ENCODE measurements around the gene BMERB1. TPM values are rescaled to one million over a fixed set of nuclear protein-coding genes. Genes with fewer than 3 reads are reported as not detected.

Gene BMERB1
- total and polyA plus RNA-seq, 2 experiments from 2014 or later, result 17.3 to 28.1 TPM

DNA sequence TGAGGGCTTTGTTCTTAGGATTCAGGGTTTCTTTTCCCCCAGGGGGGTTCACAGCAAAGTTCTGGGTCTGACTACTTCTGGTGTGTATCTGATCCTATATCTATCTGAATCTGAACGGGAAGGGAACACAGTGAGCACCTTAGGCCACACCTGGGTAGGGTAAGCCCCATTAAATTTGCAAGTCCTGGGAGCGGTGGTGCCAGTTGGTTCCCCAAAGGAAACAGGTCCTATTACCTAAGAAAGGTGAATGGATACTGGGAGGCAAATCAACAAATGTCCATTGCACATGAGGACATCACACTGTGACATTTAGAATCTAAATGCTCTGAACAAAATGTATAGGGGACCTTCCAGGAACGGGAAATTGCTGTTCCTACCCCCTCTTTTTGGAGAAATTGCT lies 54.6 kb downstream of the BMERB1 start (continued):
- TF ChIP-seq, protein P1, sequence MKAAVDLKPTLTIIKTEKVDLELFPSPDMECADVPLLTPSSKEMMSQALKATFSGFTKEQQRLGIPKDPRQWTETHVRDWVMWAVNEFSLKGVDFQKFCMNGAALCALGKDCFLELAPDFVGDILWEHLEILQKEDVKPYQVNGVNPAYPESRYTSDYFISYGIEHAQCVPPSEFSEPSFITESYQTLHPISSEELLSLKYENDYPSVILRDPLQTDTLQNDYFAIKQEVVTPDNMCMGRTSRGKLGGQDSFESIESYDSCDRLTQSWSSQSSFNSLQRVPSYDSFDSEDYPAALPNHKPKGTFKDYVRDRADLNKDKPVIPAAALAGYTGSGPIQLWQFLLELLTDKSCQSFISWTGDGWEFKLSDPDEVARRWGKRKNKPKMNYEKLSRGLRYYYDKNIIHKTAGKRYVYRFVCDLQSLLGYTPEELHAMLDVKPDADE (IDR thresholded peaks at IDR 0.05), result no peak
- TF ChIP-seq EZH2 (IDR thresholded peaks at IDR 0.05; ENCODE audit: low read depth, unreplicated experiment) (no peak), NANOG (IDR thresholded peaks at IDR 0.05; ENCODE audit: borderline replicate concordance) (no peak), POLR2AphosphoS5 (IDR thresholded peaks at IDR 0.05; ENCODE audit: low read depth) (no peak), ZNF114 (CRISPR knock-in tag; IDR thresholded peaks at IDR 0.05) (no peak), CREB1 (CRISPR knock-in tag; IDR thresholded peaks at IDR 0.05; ENCODE audit: low read depth) (no peak), EZH2phosphoT487 (IDR thresholded peaks at IDR 0.05; ENCODE audit: unreplicated experiment) (no peak), STAT1 (IDR thresholded peaks at IDR 0.05; ENCODE audit: unreplicated experiment) (no peak)
- TF ChIP-seq, protein P2, sequence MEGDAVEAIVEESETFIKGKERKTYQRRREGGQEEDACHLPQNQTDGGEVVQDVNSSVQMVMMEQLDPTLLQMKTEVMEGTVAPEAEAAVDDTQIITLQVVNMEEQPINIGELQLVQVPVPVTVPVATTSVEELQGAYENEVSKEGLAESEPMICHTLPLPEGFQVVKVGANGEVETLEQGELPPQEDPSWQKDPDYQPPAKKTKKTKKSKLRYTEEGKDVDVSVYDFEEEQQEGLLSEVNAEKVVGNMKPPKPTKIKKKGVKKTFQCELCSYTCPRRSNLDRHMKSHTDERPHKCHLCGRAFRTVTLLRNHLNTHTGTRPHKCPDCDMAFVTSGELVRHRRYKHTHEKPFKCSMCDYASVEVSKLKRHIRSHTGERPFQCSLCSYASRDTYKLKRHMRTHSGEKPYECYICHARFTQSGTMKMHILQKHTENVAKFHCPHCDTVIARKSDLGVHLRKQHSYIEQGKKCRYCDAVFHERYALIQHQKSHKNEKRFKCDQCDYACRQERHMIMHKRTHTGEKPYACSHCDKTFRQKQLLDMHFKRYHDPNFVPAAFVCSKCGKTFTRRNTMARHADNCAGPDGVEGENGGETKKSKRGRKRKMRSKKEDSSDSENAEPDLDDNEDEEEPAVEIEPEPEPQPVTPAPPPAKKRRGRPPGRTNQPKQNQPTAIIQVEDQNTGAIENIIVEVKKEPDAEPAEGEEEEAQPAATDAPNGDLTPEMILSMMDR (conservative IDR thresholded peaks at IDR 0.05; ENCODE audit: low read depth in 2 of 2), result no peak

DNA sequence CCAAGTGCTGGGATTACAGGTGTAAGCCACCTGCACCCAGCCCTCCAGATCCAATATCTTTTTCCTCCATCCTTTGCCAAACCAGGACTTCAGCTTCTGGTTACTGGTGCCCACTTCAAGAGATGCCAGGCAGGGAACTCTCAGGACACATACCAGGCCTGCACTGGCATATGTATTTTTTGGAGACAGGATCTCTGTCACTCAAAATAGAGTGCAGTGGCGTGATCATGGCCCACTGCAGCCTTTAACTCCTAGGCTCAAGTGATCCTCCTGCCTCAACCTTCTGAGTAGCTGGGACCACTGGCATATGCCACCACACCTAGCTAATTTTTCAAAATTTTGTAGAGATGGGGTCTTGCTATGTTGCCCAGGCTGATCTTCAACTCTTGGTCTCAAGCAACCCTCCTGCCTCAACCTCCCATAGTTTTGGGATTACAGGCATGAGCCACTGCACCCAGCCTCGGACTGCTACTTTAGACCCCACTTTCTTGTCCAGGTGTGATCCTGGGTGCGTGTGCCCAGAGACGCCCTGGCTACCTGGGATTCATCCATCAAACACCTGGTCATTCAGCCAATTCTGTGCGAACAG lies 55.8 kb downstream of the BMERB1 start:
- Histone ChIP-seq H3K79me2 (replicated peaks; ENCODE audit: insufficient read depth) (no peaks in the 10 kb centered on the region), H3F3A (replicated peaks; ENCODE audit: low read depth) (no peaks in the 10 kb centered on the region), H3K36me3 (ENCODE audit: insufficient read depth) (no peaks in the 10 kb centered on the region), H3K27ac (ENCODE audit: low read depth) (no peak overlapping the region), H3K4me1 (ENCODE audit: insufficient read depth) (no peaks in the 10 kb centered on the region), H3K4me2 (no peak overlapping the region), H3K27me3 (ENCODE audit: insufficient read depth) (no peaks in the 10 kb centered on the region), H4K20me1 (replicated peaks; ENCODE audit: insufficient read depth) (no peaks in the 10 kb centered on the region; the same call in 1 of the 2 replicates), H2AFZ (no peak overlapping the region), H3K4me3 (no peak overlapping the region), H3K9me2 (ENCODE audit: insufficient read depth) (0 out of 2 replicates have a peak, but pooled peaks cover 3% of the 10 kb centered on the region)
- H3K9me3 Mint-ChIP-seq, result no peaks in the 10 kb centered on the region; the same call in 2 of the 3 replicates
- no peak for ATAC-seq
- peaks cover 3% of the 10 kb centered on the region for H3K27me3 Mint-ChIP-seq (ENCODE audit: insufficient read depth, low read depth, poor library complexity)
- no peak overlapping the region for H3K4me3 Mint-ChIP-seq
- DNase-seq (ENCODE audit: low spot score), result no peak
- no peak overlapping the region for H3K27ac Mint-ChIP-seq
- H3K4me1 Mint-ChIP-seq, result peaks cover 2% of the 10 kb centered on the region; the same call in 1 of the 3 replicates
- H3K36me3 Mint-ChIP-seq (ENCODE audit: low read depth), result no peaks in the 10 kb centered on the region
- TF ChIP-seq JUNB (IDR thresholded peaks at IDR 0.05; ENCODE audit: unreplicated experiment) (no peak), STAT1 (IDR thresholded peaks at IDR 0.05; ENCODE audit: unreplicated experiment) (no peak), ZNF331 (CRISPR knock-in tag; IDR thresholded peaks at IDR 0.05; ENCODE audit: low read depth) (no peak), ZNF114 (CRISPR knock-in tag; IDR thresholded peaks at IDR 0.05) (no peak), EZH2 (IDR thresholded peaks at IDR 0.05; ENCODE audit: low read depth, unreplicated experiment) (no peak), EZH2phosphoT487 (IDR thresholded peaks at IDR 0.05; ENCODE audit: unreplicated experiment) (no peak)
- TF ChIP-seq, protein P3, sequence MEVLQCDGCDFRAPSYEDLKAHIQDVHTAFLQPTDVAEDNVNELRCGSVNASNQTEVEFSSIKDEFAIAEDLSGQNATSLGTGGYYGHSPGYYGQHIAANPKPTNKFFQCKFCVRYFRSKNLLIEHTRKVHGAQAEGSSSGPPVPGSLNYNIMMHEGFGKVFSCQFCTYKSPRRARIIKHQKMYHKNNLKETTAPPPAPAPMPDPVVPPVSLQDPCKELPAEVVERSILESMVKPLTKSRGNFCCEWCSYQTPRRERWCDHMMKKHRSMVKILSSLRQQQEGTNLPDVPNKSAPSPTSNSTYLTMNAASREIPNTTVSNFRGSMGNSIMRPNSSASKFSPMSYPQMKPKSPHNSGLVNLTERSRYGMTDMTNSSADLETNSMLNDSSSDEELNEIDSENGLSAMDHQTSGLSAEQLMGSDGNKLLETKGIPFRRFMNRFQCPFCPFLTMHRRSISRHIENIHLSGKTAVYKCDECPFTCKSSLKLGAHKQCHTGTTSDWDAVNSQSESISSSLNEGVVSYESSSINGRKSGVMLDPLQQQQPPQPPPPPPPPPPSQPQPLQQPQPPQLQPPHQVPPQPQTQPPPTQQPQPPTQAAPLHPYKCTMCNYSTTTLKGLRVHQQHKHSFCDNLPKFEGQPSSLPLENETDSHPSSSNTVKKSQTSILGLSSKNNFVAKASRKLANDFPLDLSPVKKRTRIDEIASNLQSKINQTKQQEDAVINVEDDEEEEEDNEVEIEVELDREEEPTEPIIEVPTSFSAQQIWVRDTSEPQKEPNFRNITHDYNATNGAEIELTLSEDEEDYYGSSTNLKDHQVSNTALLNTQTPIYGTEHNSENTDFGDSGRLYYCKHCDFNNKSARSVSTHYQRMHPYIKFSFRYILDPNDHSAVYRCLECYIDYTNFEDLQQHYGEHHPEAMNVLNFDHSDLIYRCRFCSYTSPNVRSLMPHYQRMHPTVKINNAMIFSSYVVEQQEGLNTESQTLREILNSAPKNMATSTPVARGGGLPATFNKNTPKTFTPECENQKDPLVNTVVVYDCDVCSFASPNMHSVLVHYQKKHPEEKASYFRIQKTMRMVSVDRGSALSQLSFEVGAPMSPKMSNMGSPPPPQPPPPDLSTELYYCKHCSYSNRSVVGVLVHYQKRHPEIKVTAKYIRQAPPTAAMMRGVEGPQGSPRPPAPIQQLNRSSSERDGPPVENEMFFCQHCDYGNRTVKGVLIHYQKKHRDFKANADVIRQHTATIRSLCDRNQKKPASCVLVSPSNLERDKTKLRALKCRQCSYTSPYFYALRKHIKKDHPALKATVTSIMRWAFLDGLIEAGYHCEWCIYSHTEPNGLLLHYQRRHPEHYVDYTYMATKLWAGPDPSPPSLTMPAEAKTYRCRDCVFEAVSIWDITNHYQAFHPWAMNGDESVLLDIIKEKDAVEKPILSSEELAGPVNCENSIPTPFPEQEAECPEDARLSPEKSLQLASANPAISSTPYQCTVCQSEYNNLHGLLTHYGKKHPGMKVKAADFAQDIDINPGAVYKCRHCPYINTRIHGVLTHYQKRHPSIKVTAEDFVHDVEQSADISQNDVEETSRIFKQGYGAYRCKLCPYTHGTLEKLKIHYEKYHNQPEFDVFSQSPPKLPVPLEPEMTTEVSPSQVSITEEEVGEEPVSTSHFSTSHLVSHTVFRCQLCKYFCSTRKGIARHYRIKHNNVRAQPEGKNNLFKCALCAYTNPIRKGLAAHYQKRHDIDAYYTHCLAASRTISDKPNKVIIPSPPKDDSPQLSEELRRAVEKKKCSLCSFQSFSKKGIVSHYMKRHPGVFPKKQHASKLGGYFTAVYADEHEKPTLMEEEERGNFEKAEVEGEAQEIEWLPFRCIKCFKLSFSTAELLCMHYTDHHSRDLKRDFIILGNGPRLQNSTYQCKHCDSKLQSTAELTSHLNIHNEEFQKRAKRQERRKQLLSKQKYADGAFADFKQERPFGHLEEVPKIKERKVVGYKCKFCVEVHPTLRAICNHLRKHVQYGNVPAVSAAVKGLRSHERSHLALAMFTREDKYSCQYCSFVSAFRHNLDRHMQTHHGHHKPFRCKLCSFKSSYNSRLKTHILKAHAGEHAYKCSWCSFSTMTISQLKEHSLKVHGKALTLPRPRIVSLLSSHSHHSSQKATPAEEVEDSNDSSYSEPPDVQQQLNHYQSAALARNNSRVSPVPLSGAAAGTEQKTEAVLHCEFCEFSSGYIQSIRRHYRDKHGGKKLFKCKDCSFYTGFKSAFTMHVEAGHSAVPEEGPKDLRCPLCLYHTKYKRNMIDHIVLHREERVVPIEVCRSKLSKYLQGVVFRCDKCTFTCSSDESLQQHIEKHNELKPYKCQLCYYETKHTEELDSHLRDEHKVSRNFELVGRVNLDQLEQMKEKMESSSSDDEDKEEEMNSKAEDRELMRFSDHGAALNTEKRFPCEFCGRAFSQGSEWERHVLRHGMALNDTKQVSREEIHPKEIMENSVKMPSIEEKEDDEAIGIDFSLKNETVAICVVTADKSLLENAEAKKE (CRISPR knock-in tag; IDR thresholded peaks at IDR 0.05), result no peak
